Vagina (tissue), 2 donors: ENCODE data around the gene TCF20.

Experiments used
- CTCF ChIP-seq, 3 experiments: fragments of 450-650 bp in 2 of 3; fragments of 200-600 bp in 1 of 3; sonication (generic) in 1 of 3; IDR thresholded peaks; one replicate each; pipeline ENCODE4 v1.5.1; 2017 to 2019; ENCODE audit warnings: antibody characterized with exemption in 3 of 3, mild to moderate bottlenecking in 2 of 3, moderate library complexity in 2 of 3
- POLR2A ChIP-seq, 2 donors: fragments of 450-650 bp; IDR thresholded peaks; one replicate each; pipeline ENCODE4 v1.6.1; 2017; ENCODE audit warnings: antibody characterized with exemption in 2 of 2, mild to moderate bottlenecking in 2 of 2, moderate library complexity in 2 of 2

GRCh38 chr22:42283278-42284201 is 13.1 kb upstream of the TCF20 start:
- TF ChIP-seq CTCF (IDR thresholded peaks at IDR 0.05) (no peak), POLR2A (IDR thresholded peaks at IDR 0.05) (no peak)
